ENCODE data around the gene LMBRD1.

The LMBRD1 gene

DNA sequence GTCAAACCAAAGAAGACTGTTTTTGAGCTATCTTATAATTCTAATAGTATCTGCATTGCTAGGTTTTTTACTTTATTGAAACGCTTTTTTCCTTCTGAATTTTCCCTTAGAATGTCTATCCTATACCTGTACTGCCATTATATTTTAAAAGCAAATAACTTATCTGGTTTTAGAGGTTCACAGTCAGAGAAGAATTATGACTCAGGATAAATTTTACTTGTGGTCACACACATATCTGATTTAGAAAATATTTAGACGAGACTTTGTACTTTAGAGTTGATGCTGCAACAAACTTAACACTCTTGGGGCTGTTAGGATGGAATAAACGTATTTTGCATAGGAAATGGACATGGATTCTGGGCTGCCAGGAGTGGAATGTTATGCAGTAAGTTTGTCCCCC lies 33.0 kb downstream of the LMBRD1 start:
- CTCF ChIA-PET = no interaction called here
- TF ChIP-seq L3MBTL2 (conservative IDR thresholded peaks at IDR 0.05) = no peak
- TF ChIP-seq SUZ12 (IDR thresholded peaks at IDR 0.05) = no peak
- no peak for TF ChIP-seq LEF1 (IDR thresholded peaks at IDR 0.05; ENCODE audit: borderline replicate concordance)
- TF ChIP-seq ELF4 (IDR thresholded peaks at IDR 0.05) = no peak
- TF ChIP-seq HDGF (IDR thresholded peaks at IDR 0.05; ENCODE audit: borderline replicate concordance) = no peak
- no peak for TF ChIP-seq CTBP1 (IDR thresholded peaks at IDR 0.05; ENCODE audit: borderline replicate concordance)
- no peak for TF ChIP-seq FOXM1 (IDR thresholded peaks at IDR 0.05; ENCODE audit: borderline replicate concordance)
- TF ChIP-seq FOXK2 (IDR thresholded peaks at IDR 0.05) = no peak
- TF ChIP-seq, protein P1, sequence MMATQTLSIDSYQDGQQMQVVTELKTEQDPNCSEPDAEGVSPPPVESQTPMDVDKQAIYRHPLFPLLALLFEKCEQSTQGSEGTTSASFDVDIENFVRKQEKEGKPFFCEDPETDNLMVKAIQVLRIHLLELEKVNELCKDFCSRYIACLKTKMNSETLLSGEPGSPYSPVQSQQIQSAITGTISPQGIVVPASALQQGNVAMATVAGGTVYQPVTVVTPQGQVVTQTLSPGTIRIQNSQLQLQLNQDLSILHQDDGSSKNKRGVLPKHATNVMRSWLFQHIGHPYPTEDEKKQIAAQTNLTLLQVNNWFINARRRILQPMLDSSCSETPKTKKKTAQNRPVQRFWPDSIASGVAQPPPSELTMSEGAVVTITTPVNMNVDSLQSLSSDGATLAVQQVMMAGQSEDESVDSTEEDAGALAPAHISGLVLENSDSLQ (IDR thresholded peaks at IDR 0.05) = no peak
- no peak for TF ChIP-seq ARNT (IDR thresholded peaks at IDR 0.05)
- POLR2A ChIA-PET = no interaction called here
- DNase-seq (ENCODE audit: extremely low spot score) = no peak

DNA sequence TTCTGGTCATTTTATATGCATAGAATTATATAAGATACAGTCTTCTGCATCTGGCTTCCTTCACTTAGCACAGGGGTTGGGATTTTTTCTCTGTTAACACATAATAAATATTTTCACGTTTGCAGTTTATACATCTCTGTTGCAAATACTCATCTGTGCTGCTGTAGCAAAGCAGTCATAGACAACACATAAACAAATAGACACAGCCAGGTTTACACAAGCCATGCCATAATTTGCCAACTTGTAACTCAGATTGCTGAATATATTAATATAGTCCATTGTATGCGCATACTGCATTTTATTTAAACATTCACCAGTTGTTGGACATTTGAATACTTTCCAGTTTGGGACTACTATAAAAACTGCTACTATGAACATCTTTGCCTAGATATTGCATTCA lies 35.0 kb downstream of the LMBRD1 start:
- DNase-seq (ENCODE audit: extremely low spot score) = no peak
- ChIA-PET CTCF (no interaction called here), POLR2A (no interaction called here)
- TF ChIP-seq ELF4 (IDR thresholded peaks at IDR 0.05) = no peak
- no peak for TF ChIP-seq NFRKB (IDR thresholded peaks at IDR 0.05)
- TF ChIP-seq ARNT (IDR thresholded peaks at IDR 0.05) = no peak

DNA sequence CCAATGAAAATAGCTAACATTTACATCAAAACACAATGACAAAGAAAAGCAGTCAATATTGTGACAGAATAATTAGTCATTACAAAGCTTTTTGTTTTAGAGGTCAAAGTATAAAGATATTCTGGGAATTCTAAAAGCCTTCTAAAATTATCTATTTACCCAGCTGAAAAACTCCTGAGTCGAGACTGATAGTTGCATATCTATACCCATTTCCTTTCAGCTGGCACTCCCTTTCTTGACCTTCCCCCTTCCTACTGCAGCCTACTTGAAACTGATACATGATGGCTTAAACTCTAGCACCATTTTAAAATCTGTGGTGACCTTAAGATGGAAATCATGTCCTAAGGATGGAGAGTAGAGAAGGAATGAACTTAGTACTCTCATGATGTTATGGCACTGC lies 38.6 kb downstream of the LMBRD1 start:
- TF ChIP-seq ELF4 (IDR thresholded peaks at IDR 0.05) (no peak), SP1 (IDR thresholded peaks at IDR 0.05) (no peak), L3MBTL2 (conservative IDR thresholded peaks at IDR 0.05) (no peak), ZNF384 (IDR thresholded peaks at IDR 0.05) (no peak)
- CTCF ChIA-PET = no interaction called here
- POLR2A ChIA-PET = no interaction called here
- no peak for DNase-seq (ENCODE audit: extremely low spot score)

DNA sequence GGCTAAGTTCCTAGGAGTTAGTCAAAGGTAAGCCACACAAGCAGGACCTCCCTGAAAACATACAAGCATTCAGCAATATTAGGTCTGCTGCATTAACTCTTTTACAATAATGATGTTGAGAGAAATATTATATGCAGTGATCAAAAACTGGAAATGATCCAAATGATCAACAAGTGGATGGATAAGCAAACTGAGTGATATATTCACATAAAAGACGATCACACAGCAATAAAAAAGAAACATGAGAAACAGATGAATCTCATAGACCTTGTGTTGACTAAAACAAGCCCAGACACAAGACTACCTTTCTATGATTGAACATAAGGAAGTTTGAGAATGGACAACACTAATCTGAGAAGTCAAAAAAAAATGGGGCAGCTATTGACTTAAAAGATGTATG lies 39.9 kb downstream of the LMBRD1 start:
- CTCF ChIA-PET = no interaction called here
- TF ChIP-seq FOXK2 (IDR thresholded peaks at IDR 0.05) (no peak), NFRKB (IDR thresholded peaks at IDR 0.05) (no peak), SP1 (IDR thresholded peaks at IDR 0.05) (no peak), HDGF (IDR thresholded peaks at IDR 0.05; ENCODE audit: borderline replicate concordance) (no peak), LEF1 (IDR thresholded peaks at IDR 0.05; ENCODE audit: borderline replicate concordance) (no peak), BHLHE40 (IDR thresholded peaks at IDR 0.05; ENCODE audit: borderline replicate concordance) (no peak), L3MBTL2 (conservative IDR thresholded peaks at IDR 0.05) (no peak), ARNT (IDR thresholded peaks at IDR 0.05) (no peak), CTBP1 (IDR thresholded peaks at IDR 0.05; ENCODE audit: borderline replicate concordance) (no peak), FOXM1 (IDR thresholded peaks at IDR 0.05; ENCODE audit: borderline replicate concordance) (no peak), ELF4 (IDR thresholded peaks at IDR 0.05) (no peak), TARDBP (IDR thresholded peaks at IDR 0.05) (no peak), FOXA1 (IDR thresholded peaks at IDR 0.05) (no peak)
- TF ChIP-seq, protein P1 (IDR thresholded peaks at IDR 0.05) = no peak
- no peak for DNase-seq (ENCODE audit: extremely low spot score)
- POLR2A ChIA-PET = no interaction called here

DNA sequence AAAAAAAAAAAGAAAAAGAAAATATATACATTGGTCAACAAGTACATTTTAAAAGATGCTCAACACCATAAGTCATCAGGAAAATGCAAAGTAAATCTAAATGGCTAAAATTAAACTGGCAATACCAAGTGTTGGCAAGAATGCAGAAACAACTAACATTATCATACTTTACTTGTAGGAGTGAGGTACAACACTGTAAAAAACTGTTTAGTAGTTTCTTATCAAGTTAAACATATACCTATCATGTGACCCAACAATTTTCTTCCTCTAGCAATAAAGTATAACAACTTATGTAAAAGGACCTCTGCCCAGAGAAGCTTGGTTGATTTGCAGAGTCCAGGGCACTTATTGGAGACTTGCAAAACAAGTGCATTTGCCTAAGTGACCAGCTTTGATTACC lies 40.4 kb downstream of the LMBRD1 start:
- ChIA-PET POLR2A (no interaction called here), CTCF (no interaction called here)
- TF ChIP-seq ELF4 (IDR thresholded peaks at IDR 0.05) (no peak), L3MBTL2 (conservative IDR thresholded peaks at IDR 0.05) (no peak), SUZ12 (IDR thresholded peaks at IDR 0.05) (no peak), NFRKB (IDR thresholded peaks at IDR 0.05) (no peak)

DNA sequence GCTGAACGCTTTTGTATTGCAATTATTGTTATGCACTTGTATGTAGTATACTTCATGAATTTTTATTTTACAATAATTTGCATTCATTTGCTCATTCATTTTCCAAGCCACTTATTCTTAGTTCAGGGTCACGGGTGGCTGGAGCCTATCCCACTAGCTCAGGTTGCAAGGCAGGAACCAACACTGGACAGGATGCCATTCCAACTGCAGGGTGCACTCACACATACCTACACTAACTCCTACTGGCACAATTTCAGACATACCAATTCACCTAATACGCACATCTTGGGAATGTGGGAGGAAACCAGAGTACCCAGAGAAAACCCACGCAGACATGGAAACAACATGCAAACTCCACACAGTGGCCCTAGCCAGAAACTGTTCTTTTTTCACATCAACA lies 61.8 kb downstream of the LMBRD1 start:
- POLR2A ChIA-PET = no interaction called here
- DNase-seq (ENCODE audit: extremely low spot score) = no peak
- CTCF ChIA-PET = interaction anchor here (0.6 kb wide), 1 partner anchor 1305 kb away, joined by 4 read pairs; no protein-coding TSS in a partner anchor
- TF ChIP-seq TARDBP (IDR thresholded peaks at IDR 0.05) = no peak
- no peak for TF ChIP-seq BHLHE40 (IDR thresholded peaks at IDR 0.05; ENCODE audit: borderline replicate concordance)
- TF ChIP-seq HDGF (IDR thresholded peaks at IDR 0.05; ENCODE audit: borderline replicate concordance) = no peak
- TF ChIP-seq FOXM1 (IDR thresholded peaks at IDR 0.05; ENCODE audit: borderline replicate concordance) = no peak
- TF ChIP-seq L3MBTL2 (conservative IDR thresholded peaks at IDR 0.05) = no peak
- TF ChIP-seq FOXK2 (IDR thresholded peaks at IDR 0.05) = no peak
- no peak for TF ChIP-seq FOXA1 (IDR thresholded peaks at IDR 0.05)
- TF ChIP-seq ELF4 (IDR thresholded peaks at IDR 0.05) = no peak
- TF ChIP-seq NFRKB (IDR thresholded peaks at IDR 0.05) = no peak
- no peak for TF ChIP-seq ARNT (IDR thresholded peaks at IDR 0.05)
- no peak for TF ChIP-seq SUZ12 (IDR thresholded peaks at IDR 0.05)
- no peak for TF ChIP-seq SP1 (IDR thresholded peaks at IDR 0.05)
- TF ChIP-seq ZNF384 (IDR thresholded peaks at IDR 0.05) = no peak
- TF ChIP-seq CTBP1 (IDR thresholded peaks at IDR 0.05; ENCODE audit: borderline replicate concordance) = no peak

More for the DNA sequence above, 40.4 kb downstream of the LMBRD1 start:
- DNase-seq (ENCODE audit: extremely low spot score) = no peak

DNA sequence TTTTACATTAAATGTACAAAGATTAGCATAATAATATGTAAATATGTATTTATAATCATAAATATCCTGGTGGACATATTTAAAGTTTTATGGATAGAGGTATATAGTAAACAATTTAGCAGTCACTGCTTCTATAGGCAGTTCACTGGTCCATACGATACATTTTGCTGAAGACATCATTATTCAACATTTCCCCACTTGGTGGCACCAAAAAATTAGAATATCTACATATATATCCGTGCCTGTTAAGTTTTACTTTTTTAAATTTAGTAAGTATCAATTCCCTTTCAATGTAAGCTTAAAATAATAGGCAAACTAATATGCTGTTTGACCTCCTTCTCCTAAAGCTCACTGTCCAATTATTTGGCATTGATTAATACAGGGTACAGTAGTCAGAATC lies 64.2 kb downstream of the LMBRD1 start:
- CTCF ChIA-PET = interaction anchor here (1.7 kb wide), 1 partner anchor 374 kb away, joined by 3 read pairs; no protein-coding TSS in a partner anchor
- no peak for DNase-seq (ENCODE audit: extremely low spot score)
- POLR2A ChIA-PET = no interaction called here
- no peak for TF ChIP-seq ELF4 (IDR thresholded peaks at IDR 0.05)
- no peak for TF ChIP-seq TARDBP (IDR thresholded peaks at IDR 0.05)
- no peak for TF ChIP-seq ARNT (IDR thresholded peaks at IDR 0.05)
- TF ChIP-seq HDGF (IDR thresholded peaks at IDR 0.05; ENCODE audit: borderline replicate concordance) = no peak
- TF ChIP-seq SP1 (IDR thresholded peaks at IDR 0.05) = no peak
- no peak for TF ChIP-seq FOXK2 (IDR thresholded peaks at IDR 0.05)
- TF ChIP-seq CTBP1 (IDR thresholded peaks at IDR 0.05; ENCODE audit: borderline replicate concordance) = no peak
- TF ChIP-seq FOXA1 (IDR thresholded peaks at IDR 0.05) = no peak
- TF ChIP-seq, protein P1 (IDR thresholded peaks at IDR 0.05) = no peak
- no peak for TF ChIP-seq ZNF384 (IDR thresholded peaks at IDR 0.05)
- no peak for TF ChIP-seq L3MBTL2 (conservative IDR thresholded peaks at IDR 0.05)
- TF ChIP-seq BHLHE40 (IDR thresholded peaks at IDR 0.05; ENCODE audit: borderline replicate concordance) = no peak
- TF ChIP-seq LEF1 (IDR thresholded peaks at IDR 0.05; ENCODE audit: borderline replicate concordance) = no peak
